Glomerular endothelial cell (primary cell): ENCODE data around the gene LAMB3. TPM values are rescaled to one million over a fixed set of nuclear protein-coding genes. Genes with fewer than 3 reads are reported as not detected.

Source experiments
- DNase-seq: peaks from one replicate; pipeline ENCODE4 v3.0.0-alpha.2; 2011; ENCODE audit warnings: low read depth, low spot score; ENCODE audit errors: extremely low read depth
- total RNA-seq: library from RNA; depleted of rRNA; stranded (reverse); fragments of >200 nt; gene quantifications from 2 replicates; pipeline ENCODE4 v1.2.3, GENCODE V29; 2015

LAMB3 gene
- total RNA-seq, 1 donor from 2014 or later, result 24.5 TPM

- DNase-seq, result no peak
These were observed 10.7 kb upstream of the LAMB3 start for GRCh38 chr1:209662879-209663327.

- no peak for DNase-seq
These were observed 8.8 kb upstream of the LAMB3 start for GRCh38 chr1:209661071-209661470.

GRCh38 chr1:209659909-209660308 is 7.7 kb upstream of the LAMB3 start:
- DNase-seq, result no peak

GRCh38 chr1:209657918-209658317 is 5.7 kb upstream of the LAMB3 start:
- DNase-seq, result no peak

- DNase-seq, result no peak
These were observed 5.1 kb upstream of the LAMB3 start for GRCh38 chr1:209657140-209657879.

- no peak for DNase-seq
These were observed 3.4 kb upstream of the LAMB3 start for GRCh38 chr1:209655411-209656231.

- no peak for DNase-seq
These were observed 1.7 kb upstream of the LAMB3 start for GRCh38 chr1:209653915-209654351.

GRCh38 chr1:209652873-209653401 is 712 bp upstream of the LAMB3 start:
- DNase-seq, result no peak

GRCh38 chr1:209651138-209651587 is 1.1 kb downstream of the LAMB3 start:
- DNase-seq, result no peak

GRCh38 chr1:209650454-209650853 is 1.8 kb downstream of the LAMB3 start:
- DNase-seq, result no peak

- peak; percentile 96 for DNase-seq
These were observed 3.1 kb downstream of the LAMB3 start for GRCh38 chr1:209648931-209649776.

- DNase-seq, result no peak
These were observed 3.9 kb downstream of the LAMB3 start for GRCh38 chr1:209648346-209648745.

GRCh38 chr1:209647156-209647555 is 5.1 kb downstream of the LAMB3 start:
- no peak for DNase-seq

GRCh38 chr1:209646558-209646957 is 5.7 kb downstream of the LAMB3 start:
- no peak for DNase-seq

- DNase-seq, result no peak
These were observed 6.4 kb downstream of the LAMB3 start for GRCh38 chr1:209645574-209646452.

GRCh38 chr1:209643285-209644020 is 8.8 kb downstream of the LAMB3 start:
- DNase-seq, result no peak

GRCh38 chr1:209642816-209643215 is 9.4 kb downstream of the LAMB3 start:
- no peak for DNase-seq

GRCh38 chr1:209641832-209642172 is 10.4 kb downstream of the LAMB3 start:
- no peak for DNase-seq

- DNase-seq, result no peak
These were observed 16.4 kb downstream of the LAMB3 start for GRCh38 chr1:209635850-209636249.
